ENCODE data around the gene PARVA.

DNA sequence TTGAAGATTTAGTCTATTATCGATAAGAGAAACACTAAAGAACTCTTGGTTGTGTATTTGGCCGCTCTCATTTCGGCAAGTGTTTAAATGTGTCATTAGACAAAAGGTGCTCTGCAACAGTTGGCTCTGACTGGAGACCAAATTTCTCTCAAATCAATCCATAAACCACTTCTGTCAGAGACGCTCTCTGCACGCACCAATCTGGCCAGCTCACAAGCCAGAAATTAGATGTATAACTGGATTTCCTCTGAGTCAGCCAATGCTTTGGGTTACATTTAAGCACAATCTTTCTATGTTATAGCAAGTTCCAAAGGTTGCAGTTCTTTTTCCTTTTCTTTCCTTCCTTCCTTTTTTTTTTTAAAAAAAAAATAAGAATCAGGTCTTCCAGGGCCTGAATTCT is 17.6 kb upstream of the PARVA start:
- TF ChIP-seq, protein P1, sequence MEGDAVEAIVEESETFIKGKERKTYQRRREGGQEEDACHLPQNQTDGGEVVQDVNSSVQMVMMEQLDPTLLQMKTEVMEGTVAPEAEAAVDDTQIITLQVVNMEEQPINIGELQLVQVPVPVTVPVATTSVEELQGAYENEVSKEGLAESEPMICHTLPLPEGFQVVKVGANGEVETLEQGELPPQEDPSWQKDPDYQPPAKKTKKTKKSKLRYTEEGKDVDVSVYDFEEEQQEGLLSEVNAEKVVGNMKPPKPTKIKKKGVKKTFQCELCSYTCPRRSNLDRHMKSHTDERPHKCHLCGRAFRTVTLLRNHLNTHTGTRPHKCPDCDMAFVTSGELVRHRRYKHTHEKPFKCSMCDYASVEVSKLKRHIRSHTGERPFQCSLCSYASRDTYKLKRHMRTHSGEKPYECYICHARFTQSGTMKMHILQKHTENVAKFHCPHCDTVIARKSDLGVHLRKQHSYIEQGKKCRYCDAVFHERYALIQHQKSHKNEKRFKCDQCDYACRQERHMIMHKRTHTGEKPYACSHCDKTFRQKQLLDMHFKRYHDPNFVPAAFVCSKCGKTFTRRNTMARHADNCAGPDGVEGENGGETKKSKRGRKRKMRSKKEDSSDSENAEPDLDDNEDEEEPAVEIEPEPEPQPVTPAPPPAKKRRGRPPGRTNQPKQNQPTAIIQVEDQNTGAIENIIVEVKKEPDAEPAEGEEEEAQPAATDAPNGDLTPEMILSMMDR (IDR thresholded peaks at IDR 0.05): no peak
- no peak for TF ChIP-seq POLR2A (IDR thresholded peaks at IDR 0.05)

All from thyroid gland (tissue), 4 donors.